Measurements from ENCODE around the gene COQ8B.
"Not testable (repeated sequence)": the region's sequence is repeated elsewhere in the genome, so short reads cannot be mapped to it uniquely, and the experiment has no call there.

Gene COQ8B

DNA sequence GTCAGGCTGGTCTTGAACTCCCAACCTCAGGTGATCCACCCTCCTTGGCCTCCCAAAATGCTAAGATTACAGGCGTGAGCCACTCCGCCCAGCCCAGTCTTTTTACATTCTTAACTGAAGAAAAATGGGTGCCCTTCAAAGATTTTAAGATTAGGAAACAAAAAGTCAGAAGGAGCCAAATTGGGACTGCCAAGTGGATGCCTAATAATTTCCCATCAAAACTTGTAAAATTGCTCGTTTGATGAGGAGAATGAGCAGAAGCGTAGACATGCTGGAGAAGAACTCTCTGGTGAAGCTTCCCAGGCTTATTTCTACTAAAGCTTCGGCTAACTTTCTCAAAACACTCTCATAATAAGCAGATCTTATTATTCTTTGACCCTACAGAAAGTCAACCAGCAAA lies 57.6 kb downstream of the COQ8B start:
- TF ChIP-seq, protein P1, sequence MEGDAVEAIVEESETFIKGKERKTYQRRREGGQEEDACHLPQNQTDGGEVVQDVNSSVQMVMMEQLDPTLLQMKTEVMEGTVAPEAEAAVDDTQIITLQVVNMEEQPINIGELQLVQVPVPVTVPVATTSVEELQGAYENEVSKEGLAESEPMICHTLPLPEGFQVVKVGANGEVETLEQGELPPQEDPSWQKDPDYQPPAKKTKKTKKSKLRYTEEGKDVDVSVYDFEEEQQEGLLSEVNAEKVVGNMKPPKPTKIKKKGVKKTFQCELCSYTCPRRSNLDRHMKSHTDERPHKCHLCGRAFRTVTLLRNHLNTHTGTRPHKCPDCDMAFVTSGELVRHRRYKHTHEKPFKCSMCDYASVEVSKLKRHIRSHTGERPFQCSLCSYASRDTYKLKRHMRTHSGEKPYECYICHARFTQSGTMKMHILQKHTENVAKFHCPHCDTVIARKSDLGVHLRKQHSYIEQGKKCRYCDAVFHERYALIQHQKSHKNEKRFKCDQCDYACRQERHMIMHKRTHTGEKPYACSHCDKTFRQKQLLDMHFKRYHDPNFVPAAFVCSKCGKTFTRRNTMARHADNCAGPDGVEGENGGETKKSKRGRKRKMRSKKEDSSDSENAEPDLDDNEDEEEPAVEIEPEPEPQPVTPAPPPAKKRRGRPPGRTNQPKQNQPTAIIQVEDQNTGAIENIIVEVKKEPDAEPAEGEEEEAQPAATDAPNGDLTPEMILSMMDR (conservative IDR thresholded peaks at IDR 0.05; ENCODE audit: low read depth, low read length), result no peak

DNA sequence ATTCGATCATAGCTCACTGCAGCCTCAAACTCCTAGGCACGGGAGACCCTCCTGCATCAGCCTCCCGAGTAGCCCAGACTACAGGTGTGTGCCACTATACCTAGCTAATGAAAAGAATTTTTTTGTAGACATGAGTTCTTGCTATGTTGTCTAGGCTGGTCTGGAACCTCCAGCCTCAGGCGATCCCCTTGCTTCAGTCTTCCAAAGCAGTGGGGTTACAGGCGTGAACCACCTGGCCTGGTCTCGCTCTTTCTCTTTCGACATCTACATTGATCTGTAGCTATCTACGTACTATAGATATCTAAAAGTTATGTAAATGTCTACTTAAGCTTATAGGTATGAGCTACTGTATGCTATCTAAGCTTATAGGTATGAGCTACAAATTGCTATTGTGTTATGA lies 58.7 kb downstream of the COQ8B start:
- TF ChIP-seq, protein P1 (conservative IDR thresholded peaks at IDR 0.05; ENCODE audit: low read depth, low read length), result no peak
- DNase-seq (ENCODE audit: low read depth), result no peak
- H3K4me3 ChIP-seq (ENCODE audit: low read length), result no peak overlapping the region

More for the DNA sequence above, 57.6 kb downstream of the COQ8B start:
- no peak for DNase-seq (ENCODE audit: low read depth)
- H3K4me3 ChIP-seq (ENCODE audit: low read length), result no peak overlapping the region

DNA sequence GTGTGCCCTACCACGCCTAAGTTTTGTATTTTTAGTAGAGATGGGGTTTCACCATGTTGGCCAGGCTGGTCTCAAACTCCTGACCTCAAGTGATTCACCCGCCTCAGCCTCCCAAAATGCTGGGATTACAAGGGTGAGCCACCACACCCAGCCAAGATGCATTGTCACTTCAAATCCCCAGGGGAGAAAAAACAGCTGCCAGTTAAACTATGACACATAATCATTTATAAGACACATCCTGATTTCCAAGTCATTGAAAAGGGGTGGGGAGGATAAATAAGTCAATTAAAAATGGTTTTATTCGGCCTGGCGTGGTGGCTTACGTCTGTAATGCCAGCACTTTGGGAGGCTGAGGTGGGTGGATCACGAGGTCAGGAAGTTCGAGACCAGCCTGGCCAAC lies 61.0 kb downstream of the COQ8B start:
- not testable (repeated sequence) for DNase-seq (ENCODE audit: low read depth); H3K4me3 ChIP-seq (ENCODE audit: low read length)

DNA sequence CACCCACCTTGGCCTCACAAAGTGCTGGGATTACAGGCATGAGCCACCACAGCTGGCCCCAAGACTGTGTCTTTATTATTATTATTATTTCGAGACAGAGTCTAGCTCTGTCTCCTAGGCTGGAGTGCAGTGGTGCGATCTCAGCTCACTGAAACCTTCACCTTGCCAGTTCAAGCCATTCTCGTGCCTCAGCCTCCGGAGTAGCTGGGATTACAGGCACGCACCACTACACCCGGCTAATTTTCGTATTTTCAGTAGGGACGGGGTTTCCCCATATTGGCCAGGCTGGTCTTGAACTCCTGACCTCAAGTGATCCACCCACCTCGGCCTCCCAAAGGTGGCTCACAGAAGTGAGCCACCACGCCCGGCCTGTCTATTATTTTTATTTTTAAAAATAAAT lies 64.4 kb downstream of the COQ8B start:
- not testable (repeated sequence) for DNase-seq (ENCODE audit: low read depth); H3K4me3 ChIP-seq (ENCODE audit: low read length)

DNA sequence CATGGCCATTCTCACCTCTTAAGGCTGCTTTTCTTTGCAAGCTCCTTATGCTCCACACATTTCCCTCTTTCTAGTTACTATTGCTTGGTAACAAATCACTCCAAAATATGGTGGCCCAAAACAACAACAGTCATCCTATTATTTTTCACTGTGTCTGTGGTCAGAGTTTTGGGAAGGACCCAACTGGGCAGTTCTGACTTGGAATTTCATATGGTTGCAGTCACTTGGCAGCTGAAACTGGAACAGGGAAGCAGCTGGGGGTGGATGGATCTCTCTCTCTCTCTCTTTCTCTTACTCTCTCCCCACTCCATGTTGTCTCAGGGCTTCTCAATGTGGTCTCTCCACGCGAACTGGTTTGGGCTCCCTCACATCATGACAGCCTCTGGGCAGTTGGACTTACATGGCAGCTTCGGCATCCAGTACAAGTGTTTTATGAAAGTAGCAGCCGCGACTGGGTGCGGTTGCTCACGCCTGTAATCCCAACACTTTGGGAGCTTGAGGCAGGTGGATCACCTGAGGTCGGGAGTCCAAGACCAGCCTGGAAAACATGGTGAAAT lies 65.9 kb downstream of the COQ8B start:
- TF ChIP-seq, protein P1 (conservative IDR thresholded peaks at IDR 0.05; ENCODE audit: low read depth, low read length), result no peak
- DNase-seq (ENCODE audit: low read depth), result no peak
- H3K4me3 ChIP-seq (ENCODE audit: low read length), result no peak overlapping the region

DNA sequence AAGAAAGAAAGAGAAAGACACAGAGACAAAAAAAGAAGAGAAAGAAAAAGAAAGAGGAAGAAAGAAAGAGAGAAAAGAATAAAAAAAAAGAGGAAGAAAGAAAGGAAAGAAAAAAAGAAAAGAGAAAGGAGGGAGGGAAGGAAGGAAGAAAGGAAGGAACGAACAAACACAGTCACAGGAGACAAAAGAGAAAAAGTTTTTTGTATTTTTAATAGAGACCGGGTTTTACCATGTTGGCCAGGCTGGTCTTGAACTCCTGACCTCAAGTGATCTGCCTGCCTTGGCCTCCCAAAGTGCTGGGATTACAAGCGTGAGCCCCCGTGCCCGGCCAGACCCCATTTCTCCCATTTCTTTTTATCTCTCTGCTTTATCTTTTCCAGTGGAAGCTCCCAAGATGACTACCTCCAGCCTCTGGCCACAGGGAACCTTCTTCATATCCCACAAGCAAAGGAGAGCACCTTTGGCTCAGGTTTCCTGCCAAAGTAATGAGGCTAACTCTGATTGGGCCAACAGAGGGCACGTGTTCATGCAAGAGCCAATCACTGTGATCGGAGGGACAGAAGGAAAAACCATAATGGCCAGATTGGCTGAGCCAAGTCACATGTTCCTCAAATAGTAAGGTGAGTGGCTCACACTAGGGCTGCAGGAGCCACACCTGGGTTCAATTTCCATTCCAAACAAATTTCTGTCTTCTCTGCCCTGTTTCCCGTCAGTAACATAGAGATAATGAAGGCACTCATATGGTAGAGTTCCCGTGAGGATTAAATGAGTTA lies 66.6 kb downstream of the COQ8B start:
- DNase-seq (ENCODE audit: low read depth); H3K4me3 ChIP-seq (ENCODE audit: low read length): not testable (repeated sequence)

DNA sequence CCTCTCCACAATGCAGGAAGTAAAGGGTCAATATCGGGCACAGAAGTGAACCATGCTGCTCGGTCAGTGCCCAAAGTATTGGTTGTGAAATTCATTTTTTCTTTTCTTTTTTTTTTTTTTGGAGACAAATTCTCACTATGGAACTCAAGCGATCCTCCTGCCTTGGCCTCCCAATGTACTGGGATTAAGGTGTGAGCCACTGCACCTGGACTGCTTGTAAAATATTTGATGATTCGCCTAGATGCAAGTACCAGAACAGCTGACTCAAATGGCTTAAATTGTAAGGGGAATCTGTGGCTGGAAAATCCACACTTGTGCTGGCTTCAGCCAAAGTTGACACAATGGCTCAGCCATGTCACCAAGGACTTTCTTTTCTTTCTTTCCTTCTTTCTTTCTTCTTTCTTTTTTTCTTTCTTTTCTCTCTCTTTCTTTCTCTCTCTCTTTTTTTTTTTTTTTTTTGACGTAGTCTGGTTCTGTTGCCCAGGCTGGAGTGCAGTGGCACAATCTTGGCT lies 69.9 kb downstream of the COQ8B start:
- H3K4me3 ChIP-seq (ENCODE audit: low read length), result no peak overlapping the region
- DNase-seq (ENCODE audit: low read depth), result no peak
- TF ChIP-seq, protein P1 (conservative IDR thresholded peaks at IDR 0.05; ENCODE audit: low read depth, low read length), result no peak

DNA sequence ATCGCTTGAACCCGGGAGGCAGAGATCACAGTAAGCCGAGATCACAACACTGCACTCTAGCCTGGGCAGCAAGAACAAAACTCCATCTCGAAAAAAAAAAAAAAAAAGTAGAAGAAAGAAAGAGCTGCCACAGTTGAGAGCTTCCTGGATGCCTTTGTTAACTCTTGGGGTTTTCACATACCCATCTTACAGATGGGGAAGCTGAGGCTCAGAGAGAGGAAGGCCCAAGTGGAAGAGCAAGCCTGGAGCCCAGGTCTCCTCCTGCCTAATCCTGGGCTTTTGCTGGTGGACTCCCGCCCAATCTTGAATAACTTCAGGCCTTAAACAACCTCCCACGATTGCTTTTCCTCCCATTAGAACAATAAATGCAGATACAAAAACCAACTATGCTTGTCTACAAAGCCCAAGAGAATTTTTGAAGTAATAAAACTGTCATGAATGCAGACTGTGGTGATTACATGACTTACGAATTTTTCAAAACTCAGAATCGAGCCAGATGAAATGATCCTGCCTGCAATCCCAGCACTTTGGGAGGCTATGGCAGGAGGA lies 73.9 kb downstream of the COQ8B start:
- no peak overlapping the region for H3K4me3 ChIP-seq (ENCODE audit: low read length)
- TF ChIP-seq, protein P1 (conservative IDR thresholded peaks at IDR 0.05; ENCODE audit: low read depth, low read length), result no peak
- DNase-seq (ENCODE audit: low read depth), result no peak

Measured in retinal pigment epithelial cell (primary cell).